Heart right ventricle (tissue), 16 donors: ENCODE measurements around the gene RSF1. TPM values are rescaled to one million over a fixed set of nuclear protein-coding genes. Genes with fewer than 3 reads are reported as not detected.

Source experiments
- ATAC-seq, 8 donors: fragments of 200-7000 bp; cut with Tn5 transposase; one replicate each; pipeline ENCODE4 v1.9.1; 2020; ENCODE audit warnings: mild to moderate bottlenecking in 8 of 8, moderate library complexity in 8 of 8, moderate number of reproducible peaks in 1 of 8
- DNase-seq, 2 donors: peaks; one replicate each; pipeline ENCODE4 v3.0.0-alpha.2; 2020
- H3K27ac ChIP-seq, 10 donors: fragments of 200-600 bp; sonication (generic) in 2 of 10; one replicate each; pipeline versions ENCODE4 v1.5.0 to v1.8.0; 2020 to 2022; ENCODE audit warnings: mild to moderate bottlenecking in 3 of 10
- H3K27me3 ChIP-seq, 7 donors: fragments of 200-600 bp; one replicate each; pipeline ENCODE4 v1.8.0; 2021 to 2022; ENCODE audit warnings: mild to moderate bottlenecking in 2 of 7
- H3K36me3 ChIP-seq, 9 donors: fragments of 200-600 bp; sonication (generic) in 1 of 9; one replicate each; pipeline versions ENCODE4 v1.5.0 to v1.8.0; 2020 to 2022; ENCODE audit warnings: mild to moderate bottlenecking in 2 of 9
- H3K4me1 ChIP-seq, 9 donors: fragments of 200-600 bp; sonication (generic) in 1 of 9; one replicate each; pipeline versions ENCODE4 v1.5.0 to v1.8.0; 2020 to 2022; ENCODE audit warnings: mild to moderate bottlenecking in 4 of 9
- H3K4me3 ChIP-seq, 10 donors: fragments of 200-600 bp; sonication (generic) in 2 of 10; one replicate each; pipeline versions ENCODE4 v1.5.0 to v1.8.0; 2020 to 2022; ENCODE audit warnings: mild to moderate bottlenecking in 7 of 10, moderate library complexity in 2 of 10
- H3K9me3 ChIP-seq, 11 donors: fragments of 200-600 bp in 10 of 11; sonication (generic) in 2 of 11; one replicate each; pipeline versions ENCODE4 v1.5.0 to v1.8.0; 2013 to 2022; ENCODE audit warnings: mild to moderate bottlenecking in 2 of 11, control low read depth in 1 of 11, moderate library complexity in 1 of 11
- CTCF ChIP-seq, 9 donors: fragments of 200-600 bp; sonication (generic) in 2 of 9; IDR thresholded peaks; one replicate each; pipeline versions ENCODE4 v1.5.0 to v1.8.0; 2021 to 2022; ENCODE audit warnings: antibody characterized with exemption in 9 of 9, mild to moderate bottlenecking in 5 of 9, moderate library complexity in 1 of 9
- whole genome bisulfite sequencing, 2 donors: extraction: QIAGEN DNeasy Blood & Tissue Kit; methylation state at CpG; one replicate each; pipeline ENCODE4 v1.1.7; 2013; ENCODE audit warnings: inconsistent platforms in 1 of 2; 5-methylcytosine and 5-hydroxymethylcytosine counted together
- intact Hi-C, 10 donors: fragments of 100-400 bp; cut with DNase I; formaldehyde crosslinking; loops; one replicate each; pipeline versions ENCODE4 v1.11.1 to v1.14.2; 2022
- polyA plus RNA-seq, 2 donors: library from polyadenylated mRNA; stranded (reverse); fragments of 200-250 nt; gene quantifications; one replicate each; pipeline ENCODE4 v1.2.3, GENCODE V29; 2013
- total RNA-seq, 10 donors: library from RNA; stranded (reverse); fragmentation: NEBNext Ultra II Directional in 3 of 10; extraction: Animal tissue kit (Norgen Biotek cat#: 25700) in 3 of 10; gene quantifications; one replicate each; pipeline versions ENCODE4 v1.2.1 to v1.2.4, GENCODE V29; 2021 to 2023
- donor health status: Arrhythmogenic right ventricular cardiomyopathy.
- donor health status: ischemic (EF 13 %, LVEDD 7.1; RV severe dilation, severe dysfunction).
- donor health status: healthy with polysubstance abuse.
- donor health status: DM: no; HTN: yes; CAD: no.
- donor health status: DM: no; HTN: no; CAD: no.
- donor health status: ischemic (EF 25% LVEDD 6.9; RV normal size, moderate dysfunction).
- donor health status: ischemic (EF 25% LVEDD 5.7; RV mildly dilated, moderate dysfunction).
- donor health status: healthy.
- donor health status: DM: yes; HTN: yes; CAD: no.
- donor health status: Ischemic cardiomyopathy.
- donor health status: ischemic (EF 35%, LVEDD 5.7; RV mildly dilated, moderate dysfunction).
- donor health status: nonischemic (EF 11% LVEDD 7.7; RV severe dilation, severe dysfunction).
- donor health status: DM: yes; HTN: yes; CAD: no.
- donor health status: PGD.
- donor health status: ischemic (EF 29% LVEDD 5.4; RV normal size, mild dysfunction).
- donor health status: nonischemic (EF 23%, LVEDD 6.1; RV moderate dilation, normal function).

RSF1 gene
- total and polyA plus RNA-seq, 12 donors, result 4.6 to 55.9 (median 42.6) TPM

- intact Hi-C loops, result no loop called here
- ATAC-seq (no peak), DNase-seq (no peak)
- WGBS, 2 donors, result 91 to 94% methylated on average over 4 of the region's 4 CpGs
- no peaks in the 10 kb centered on the region for H3K27me3 ChIP-seq
- H3K9me3 ChIP-seq, result no peaks in the 10 kb centered on the region
- H3K4me1 ChIP-seq, result peaks cover 0 to 10% (median 0%) of the 10 kb centered on the region in 9 donors
- no peak overlapping the region for H3K4me3 ChIP-seq
- H3K27ac ChIP-seq, result no peak overlapping the region
- H3K36me3 ChIP-seq, result peaks cover 0 to 42% (median 10%) of the 10 kb centered on the region in 9 donors
- TF ChIP-seq CTCF (IDR thresholded peaks at IDR 0.05), result no peak
These were observed 115.2 kb downstream of the RSF1 start for GRCh38 chr11:77705195-77705875.

- Histone ChIP-seq H3K27ac (no peak overlapping the region), H3K27me3 (no peaks in the 10 kb centered on the region), H3K36me3 (peaks cover 0 to 53% (median 10%) of the 10 kb centered on the region in 9 donors), H3K9me3 (no peaks in the 10 kb centered on the region), H3K4me1 (no peaks in the 10 kb centered on the region), H3K4me3 (no peak overlapping the region)
- WGBS, 2 donors, result 98% methylated on average over 3 of the region's 3 CpGs
- ATAC-seq, result no peak
- intact Hi-C loops, result no loop called here
- TF ChIP-seq CTCF (IDR thresholded peaks at IDR 0.05), result no peak
- DNase-seq, result no peak
These were observed 116.5 kb downstream of the RSF1 start for GRCh38 chr11:77704029-77704428.

GRCh38 chr11:77699425-77699824 lies 121.1 kb downstream of the RSF1 start:
- peaks cover 0 to 10% (median 0%) of the 10 kb centered on the region in 9 donors for H3K4me1 ChIP-seq
- 92 to 94% methylated on average over 1 of the region's 1 CpG for WGBS, 2 donors
- DNase-seq (no peak), ATAC-seq (no peak)
- TF ChIP-seq CTCF (IDR thresholded peaks at IDR 0.05), result no peak
- intact Hi-C loops, result loop anchor here in 1 of 10 donors (10.0 kb wide), 1 partner anchor 115 kb away; no protein-coding TSS in a partner anchor
- no peaks in the 10 kb centered on the region for H3K9me3 ChIP-seq
- H3K4me3 ChIP-seq, result no peak overlapping the region
- no peak overlapping the region for H3K27ac ChIP-seq
- peaks cover 0 to 77% (median 15%) of the 10 kb centered on the region in 9 donors for H3K36me3 ChIP-seq
- no peaks in the 10 kb centered on the region for H3K27me3 ChIP-seq

GRCh38 chr11:77698896-77699295 lies 121.6 kb downstream of the RSF1 start:
- DNase-seq (no peak), ATAC-seq (no peak)
- Histone ChIP-seq H3K36me3 (peaks cover 0 to 74% (median 15%) of the 10 kb centered on the region in 9 donors), H3K4me1 (peaks cover 0 to 10% (median 0%) of the 10 kb centered on the region in 9 donors), H3K27ac (no peak overlapping the region), H3K9me3 (no peaks in the 10 kb centered on the region), H3K4me3 (no peak overlapping the region), H3K27me3 (no peaks in the 10 kb centered on the region)
- WGBS, 2 donors, result 94 to 98% methylated on average over 2 of the region's 2 CpGs
- no peak for TF ChIP-seq CTCF (IDR thresholded peaks at IDR 0.05)
- intact Hi-C loops, result loop anchor here in 1 of 10 donors (10.0 kb wide), 1 partner anchor 116 kb away; no protein-coding TSS in a partner anchor
